ENCODE data around the gene KHDRBS2. TPM values are rescaled to one million over a fixed set of nuclear protein-coding genes. Genes with fewer than 3 reads are reported as not detected.

The KHDRBS2 gene
- total and polyA plus RNA-seq, 7 donors = 0.16 to 0.69 (median 0.36) TPM; not detected in 2

DNA sequence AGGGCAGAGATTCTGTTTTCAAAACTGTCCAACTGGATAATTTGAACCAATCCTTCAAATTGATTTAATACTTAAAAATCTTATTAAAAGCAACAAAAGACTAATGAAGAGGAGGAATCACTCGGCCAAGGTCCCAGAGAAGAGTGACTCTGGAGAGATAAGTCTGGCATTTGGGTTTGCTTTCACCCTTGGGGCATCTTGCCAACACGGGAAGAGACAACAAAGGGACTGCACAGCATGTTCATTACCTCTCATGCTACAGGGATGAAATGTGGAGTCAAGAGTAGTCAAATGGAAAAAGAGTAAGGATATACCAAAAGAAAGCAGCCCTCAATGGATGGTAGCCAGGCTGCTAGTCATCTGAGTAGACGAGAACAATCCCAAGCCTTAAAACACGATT, 68.2 kb downstream of the KHDRBS2 start:
- Histone ChIP-seq H3K36me3 (no peaks in the 10 kb centered on the region), H3K4me3 (no peak overlapping the region), H3K27ac (no peak overlapping the region), H3K9me3 (no peaks in the 10 kb centered on the region), H3K4me1 (no peaks in the 10 kb centered on the region), H3K27me3 (no peaks in the 10 kb centered on the region)
- WGBS, 2 donors = 87 to 91% methylated on average over 4 of the region's 4 CpGs
- DNase-seq = no peak
- TF ChIP-seq, protein P1, sequence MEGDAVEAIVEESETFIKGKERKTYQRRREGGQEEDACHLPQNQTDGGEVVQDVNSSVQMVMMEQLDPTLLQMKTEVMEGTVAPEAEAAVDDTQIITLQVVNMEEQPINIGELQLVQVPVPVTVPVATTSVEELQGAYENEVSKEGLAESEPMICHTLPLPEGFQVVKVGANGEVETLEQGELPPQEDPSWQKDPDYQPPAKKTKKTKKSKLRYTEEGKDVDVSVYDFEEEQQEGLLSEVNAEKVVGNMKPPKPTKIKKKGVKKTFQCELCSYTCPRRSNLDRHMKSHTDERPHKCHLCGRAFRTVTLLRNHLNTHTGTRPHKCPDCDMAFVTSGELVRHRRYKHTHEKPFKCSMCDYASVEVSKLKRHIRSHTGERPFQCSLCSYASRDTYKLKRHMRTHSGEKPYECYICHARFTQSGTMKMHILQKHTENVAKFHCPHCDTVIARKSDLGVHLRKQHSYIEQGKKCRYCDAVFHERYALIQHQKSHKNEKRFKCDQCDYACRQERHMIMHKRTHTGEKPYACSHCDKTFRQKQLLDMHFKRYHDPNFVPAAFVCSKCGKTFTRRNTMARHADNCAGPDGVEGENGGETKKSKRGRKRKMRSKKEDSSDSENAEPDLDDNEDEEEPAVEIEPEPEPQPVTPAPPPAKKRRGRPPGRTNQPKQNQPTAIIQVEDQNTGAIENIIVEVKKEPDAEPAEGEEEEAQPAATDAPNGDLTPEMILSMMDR (IDR thresholded peaks at IDR 0.05) = no peak
- no peak for TF ChIP-seq POLR2AphosphoS5 (IDR thresholded peaks at IDR 0.05)
- no peak for TF ChIP-seq POLR2A (IDR thresholded peaks at IDR 0.05)
- TF ChIP-seq EP300 (IDR thresholded peaks at IDR 0.05) = no peak
- intact Hi-C loops (cut with DNase I) = no loop called here

DNA sequence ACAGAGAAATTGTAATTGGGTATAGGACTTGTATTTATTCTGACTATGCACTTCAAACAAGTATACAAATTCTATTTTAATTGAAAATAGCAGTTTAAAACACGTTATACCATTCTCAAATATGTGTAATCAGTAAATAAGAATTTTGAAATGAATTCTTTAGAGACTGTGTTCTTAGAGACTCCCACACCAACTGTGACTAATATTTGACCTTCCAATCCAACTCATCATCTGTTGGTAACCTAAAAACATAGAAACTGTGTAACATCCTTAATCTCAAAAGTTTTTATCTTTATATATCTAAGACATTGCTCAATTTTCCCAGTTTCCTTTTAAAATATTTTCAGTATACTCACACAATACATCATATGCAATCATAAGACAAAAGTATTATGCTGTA, 83.9 kb downstream of the KHDRBS2 start:
- no peak for DNase-seq
- intact Hi-C loops (cut with DNase I) = no loop called here
- Histone ChIP-seq H3K27me3 (no peaks in the 10 kb centered on the region), H3K27ac (no peak overlapping the region), H3K9me3 (no peaks in the 10 kb centered on the region), H3K4me3 (no peak overlapping the region), H3K4me1 (no peaks in the 10 kb centered on the region), H3K36me3 (no peaks in the 10 kb centered on the region)
- TF ChIP-seq POLR2A (IDR thresholded peaks at IDR 0.05) (no peak), EP300 (IDR thresholded peaks at IDR 0.05) (no peak), POLR2AphosphoS5 (IDR thresholded peaks at IDR 0.05) (no peak)
- TF ChIP-seq, protein P1 (IDR thresholded peaks at IDR 0.05) = no peak
- WGBS, 2 donors = 78 to 82% methylated on average over 1 of the region's 1 CpG

DNA sequence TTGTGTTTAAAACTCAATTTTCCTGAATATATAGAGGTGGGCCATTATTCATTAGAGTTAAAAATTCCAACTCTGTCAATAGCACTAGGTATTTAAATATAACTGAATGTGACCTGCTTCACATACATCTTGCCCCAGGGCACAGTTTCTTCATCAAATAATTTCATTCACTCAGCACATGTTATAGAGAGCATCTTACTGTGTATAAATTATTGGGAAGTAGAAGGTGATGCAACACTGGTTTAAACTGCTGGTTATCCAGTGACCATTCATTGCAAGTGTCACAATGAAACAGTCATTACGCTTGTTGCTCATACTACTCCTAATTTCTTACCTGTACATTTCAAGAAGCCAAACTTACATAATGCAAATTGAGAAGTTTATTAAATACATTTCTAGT, 93.4 kb downstream of the KHDRBS2 start:
- TF ChIP-seq POLR2A (IDR thresholded peaks at IDR 0.05) (no peak), POLR2AphosphoS5 (IDR thresholded peaks at IDR 0.05) (no peak), EP300 (IDR thresholded peaks at IDR 0.05) (no peak)
- 85 to 93% methylated on average over 1 of the region's 1 CpG for WGBS, 2 donors
- Histone ChIP-seq H3K27me3 (no peaks in the 10 kb centered on the region), H3K27ac (no peak overlapping the region), H3K4me3 (no peak overlapping the region), H3K36me3 (no peaks in the 10 kb centered on the region), H3K9me3 (peaks cover 0 to 3% (median 0%) of the 10 kb centered on the region in 4 donors), H3K4me1 (no peaks in the 10 kb centered on the region)
- intact Hi-C loops (cut with DNase I) = no loop called here
- no peak for DNase-seq

DNA sequence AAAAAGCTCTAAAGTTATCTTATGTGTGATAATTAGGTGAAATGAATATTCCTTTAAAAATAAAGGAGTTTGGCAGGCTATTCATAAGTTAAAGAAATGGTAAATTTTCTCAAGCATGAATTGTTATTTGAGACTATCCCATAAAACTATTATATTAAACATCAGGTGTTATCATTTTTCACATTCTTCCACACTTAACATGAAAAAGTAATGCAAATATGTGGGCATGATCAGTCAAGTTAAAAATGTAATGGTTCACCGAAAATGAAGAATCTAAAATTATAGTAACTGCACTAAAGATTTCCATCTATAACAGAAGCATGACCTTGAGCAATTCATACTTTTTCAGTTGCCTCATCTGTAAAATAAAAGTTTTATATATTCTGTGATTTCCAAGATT, 110.8 kb downstream of the KHDRBS2 start:
- H3K4me3 ChIP-seq = no peak overlapping the region
- TF ChIP-seq, protein P1 (IDR thresholded peaks at IDR 0.05) = no peak
- no peak for TF ChIP-seq POLR2AphosphoS5 (IDR thresholded peaks at IDR 0.05)
- no peak for TF ChIP-seq EP300 (IDR thresholded peaks at IDR 0.05)
- no peak for TF ChIP-seq POLR2A (IDR thresholded peaks at IDR 0.05)
- H3K36me3 ChIP-seq = no peaks in the 10 kb centered on the region
- no peak overlapping the region for H3K27ac ChIP-seq
- no peak for DNase-seq
- intact Hi-C loops (cut with DNase I) = no loop called here
- no peaks in the 10 kb centered on the region for H3K4me1 ChIP-seq
- H3K9me3 ChIP-seq = no peaks in the 10 kb centered on the region
- H3K27me3 ChIP-seq = no peaks in the 10 kb centered on the region
- 86 to 91% methylated on average over 1 of the region's 1 CpG for WGBS, 2 donors

DNA sequence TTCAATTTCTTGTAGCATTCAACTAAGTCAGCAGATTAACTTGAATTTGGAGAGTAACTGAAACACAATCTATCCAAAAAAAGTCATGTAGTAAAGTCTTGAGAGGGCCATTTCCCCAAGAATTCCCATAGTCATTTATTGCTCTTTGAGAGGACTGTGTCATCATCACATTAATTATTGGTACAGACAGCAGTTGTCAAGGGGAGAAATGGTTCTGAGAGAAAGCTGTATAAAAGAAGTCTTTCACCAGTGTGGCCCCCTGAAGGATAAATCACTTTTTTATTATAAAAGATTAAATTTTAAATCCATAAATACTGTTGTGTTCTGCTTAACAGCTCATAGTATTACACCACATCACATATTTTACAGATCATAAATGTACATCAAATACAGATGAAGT, 111.5 kb downstream of the KHDRBS2 start:
- DNase-seq = no peak
- no peaks in the 10 kb centered on the region for H3K36me3 ChIP-seq
- no peaks in the 10 kb centered on the region for H3K9me3 ChIP-seq
- H3K27ac ChIP-seq = no peak overlapping the region
- no peak overlapping the region for H3K4me3 ChIP-seq
- intact Hi-C loops (cut with DNase I) = no loop called here
- H3K27me3 ChIP-seq = no peaks in the 10 kb centered on the region
- TF ChIP-seq, protein P1 (IDR thresholded peaks at IDR 0.05) = no peak
- TF ChIP-seq POLR2AphosphoS5 (IDR thresholded peaks at IDR 0.05) (no peak), EP300 (IDR thresholded peaks at IDR 0.05) (no peak), POLR2A (IDR thresholded peaks at IDR 0.05) (no peak)
- H3K4me1 ChIP-seq = no peaks in the 10 kb centered on the region
